GM12892 (cell line): ENCODE results near the gene TSSC4.

Experiments
- POLR2A ChIP-seq: IDR thresholded peaks from 2 replicates; pipeline ENCODE4 v1.6.1; 2011; ENCODE audit warnings: low read depth, low read length, control low read depth
- POLR2AphosphoS5 ChIP-seq: IDR thresholded peaks from 2 replicates; pipeline ENCODE4 v1.6.1; 2011; ENCODE audit warnings: low read depth, low read length, control low read depth
- TAF1 ChIP-seq: IDR thresholded peaks from 2 replicates; pipeline ENCODE4 v1.6.1; 2011; ENCODE audit warnings: low read depth, mild to moderate bottlenecking, control low read depth, low read length, borderline replicate concordance

- TF ChIP-seq POLR2A (no peak), POLR2AphosphoS5 (no peak), TAF1 (no peak)
These were observed 20.9 kb downstream of the TSSC4 start for GRCh38 chr11:2421226-2421994.
